Measurements from ENCODE around the gene TBC1D10B. TPM values are rescaled to one million over a fixed set of nuclear protein-coding genes. Genes with fewer than 3 reads are reported as not detected.
"Not testable (repeated sequence)": the region's sequence is repeated elsewhere in the genome, so short reads cannot be mapped to it uniquely, and the experiment has no call there.

Gene TBC1D10B
- total and polyA plus RNA-seq, 3 experiments from 2014 or later: 17.3 to 61.4 (median 59.0) TPM

DNA sequence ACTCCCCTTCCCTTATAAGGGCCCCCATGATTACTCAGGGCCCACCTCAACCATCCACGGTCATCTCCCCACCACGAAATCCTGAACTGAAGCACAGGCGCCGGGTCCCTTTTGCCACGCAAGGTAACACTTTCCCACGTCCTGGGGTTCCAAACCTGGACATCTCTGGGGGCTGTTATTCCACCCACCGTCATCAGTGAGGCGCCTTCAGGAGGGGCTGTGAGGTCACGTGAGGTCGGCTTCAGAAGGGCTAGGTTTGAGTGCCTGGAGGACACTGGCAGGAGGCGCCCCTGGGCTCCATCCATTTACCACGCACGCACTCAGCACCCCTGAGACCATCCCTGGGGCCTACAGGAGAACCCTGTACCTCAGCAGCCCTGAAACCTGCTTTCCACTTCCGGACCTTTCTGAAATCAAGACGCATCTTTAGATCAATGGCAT is 19.3 kb downstream of the TBC1D10B start:
- Mint-ChIP-seq H3K4me3 (peak overlapping the region in 1 of 7 donors; percentile 65), H3K36me3 (peaks cover 0 to 59% (median 3%) of the 10 kb centered on the region in 3 donors), H3K27me3 (no peaks in the 10 kb centered on the region), H3K27ac (peak overlapping the region in 6 of 8 donors; percentile 42 to 95 (median 66)), H3K4me1 (peaks cover 28 to 52% (median 35%) of the 10 kb centered on the region in 3 donors), H3K9me3 (no peaks in the 10 kb centered on the region)
- ChIA-PET POLR2A (no interaction called here), CTCF (no interaction called here)
- DNase-seq: no peak
- Histone ChIP-seq H3K27ac (ENCODE audit: low read depth, low read length) (no peak overlapping the region), H3K4me1 (ENCODE audit: insufficient read depth, low read length) (peaks cover 25% of the 10 kb centered on the region), H3K4me3 (ENCODE audit: low read length) (no peak overlapping the region), H3K9me3 (ENCODE audit: low read length) (no peaks in the 10 kb centered on the region), H3K27me3 (ENCODE audit: insufficient read depth, low read length, poor library complexity, severe bottlenecking) (no peaks in the 10 kb centered on the region), H3K36me3 (ENCODE audit: insufficient read depth, low read length) (peaks cover 39% of the 10 kb centered on the region)

DNA sequence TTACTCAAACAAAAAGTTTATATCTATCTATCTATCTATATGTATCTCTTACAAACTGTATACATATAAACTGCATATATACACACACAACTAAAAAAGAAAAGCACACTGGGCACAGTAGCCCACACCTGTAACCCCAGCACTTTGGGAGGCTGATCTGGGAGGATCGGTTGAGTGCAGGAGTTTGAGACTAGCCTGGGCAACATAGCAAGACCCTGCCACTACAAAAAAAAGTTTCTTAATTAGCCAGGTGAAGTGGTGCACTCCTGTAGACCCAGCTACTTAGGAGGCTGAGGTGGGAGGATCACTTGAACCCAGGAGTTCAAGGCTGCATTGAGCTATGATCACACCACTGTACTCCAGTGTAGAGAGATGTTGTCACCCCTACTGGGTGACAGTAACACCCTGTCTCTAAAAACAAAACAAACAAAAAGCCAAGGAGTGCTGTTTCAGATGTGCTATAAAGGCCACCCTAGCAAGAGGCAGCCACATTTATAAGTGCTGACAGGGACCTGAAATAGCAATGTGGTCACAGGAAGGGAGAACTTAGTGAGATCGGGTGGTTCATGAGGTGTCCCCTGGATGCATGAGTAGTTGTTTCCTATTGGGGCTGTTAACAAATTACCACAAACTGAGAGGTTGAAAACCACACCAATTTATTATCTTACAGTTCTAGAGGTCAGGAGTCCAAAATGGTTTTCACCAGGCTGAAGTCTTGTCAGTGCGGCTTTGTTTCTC is 20.0 kb downstream of the TBC1D10B start:
- Histone ChIP-seq H3K36me3 (ENCODE audit: insufficient read depth, low read length) (peaks cover 39% of the 10 kb centered on the region), H3K27ac (ENCODE audit: low read depth, low read length) (no peak overlapping the region), H3K4me1 (ENCODE audit: insufficient read depth, low read length) (peaks cover 18% of the 10 kb centered on the region), H3K9me3 (ENCODE audit: low read length) (no peaks in the 10 kb centered on the region), H3K4me3 (ENCODE audit: low read length) (no peak overlapping the region), H3K27me3 (ENCODE audit: insufficient read depth, low read length, poor library complexity, severe bottlenecking) (no peaks in the 10 kb centered on the region)
- no peaks in the 10 kb centered on the region for H3K27me3 Mint-ChIP-seq
- ChIA-PET CTCF (no interaction called here), POLR2A (no interaction called here)
- H3K36me3 Mint-ChIP-seq: peaks cover 0 to 58% (median 3%) of the 10 kb centered on the region in 3 donors
- H3K27ac Mint-ChIP-seq: peak overlapping the region; percentile 18 to 95 (median 69)
- H3K4me3 Mint-ChIP-seq: peak overlapping the region in 5 of 7 donors; percentile 9 to 70 (median 43)
- no peaks in the 10 kb centered on the region for H3K9me3 Mint-ChIP-seq
- peaks cover 24 to 45% (median 28%) of the 10 kb centered on the region in 3 donors for H3K4me1 Mint-ChIP-seq
- DNase-seq: no peak

DNA sequence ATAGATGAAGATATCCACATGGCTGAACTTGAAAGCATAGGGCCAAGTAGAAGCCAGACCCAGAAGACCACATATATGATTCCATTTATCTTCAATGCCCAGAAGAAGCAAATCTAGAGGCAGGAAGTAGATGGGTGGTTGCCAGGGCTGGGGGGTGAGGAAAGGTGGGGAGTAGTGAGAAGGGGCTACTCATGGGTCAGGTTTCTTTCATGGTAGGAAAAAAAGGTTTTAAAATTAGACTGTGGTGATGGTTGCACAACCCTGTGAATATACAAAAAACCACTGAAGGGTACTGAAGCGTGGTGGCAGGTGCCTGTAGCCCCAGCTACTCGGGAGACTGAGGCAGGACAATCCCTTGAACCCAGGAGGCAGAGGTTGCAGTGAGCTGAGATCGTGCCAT is 20.6 kb downstream of the TBC1D10B start:
- Histone ChIP-seq H3K4me3 (ENCODE audit: low read length) (no peak overlapping the region), H3K4me1 (ENCODE audit: insufficient read depth, low read length) (peaks cover 17% of the 10 kb centered on the region), H3K27me3 (ENCODE audit: insufficient read depth, low read length, poor library complexity, severe bottlenecking) (no peaks in the 10 kb centered on the region), H3K9me3 (ENCODE audit: low read length) (no peaks in the 10 kb centered on the region), H3K36me3 (ENCODE audit: insufficient read depth, low read length) (peaks cover 39% of the 10 kb centered on the region), H3K27ac (ENCODE audit: low read depth, low read length) (no peak overlapping the region)
- ChIA-PET CTCF (no interaction called here), POLR2A (no interaction called here)
- peak overlapping the region; percentile 23 to 94 (median 74) for H3K27ac Mint-ChIP-seq
- peak overlapping the region in 2 of 7 donors; percentile 13 to 65 for H3K4me3 Mint-ChIP-seq
- H3K4me1 Mint-ChIP-seq: peaks cover 20 to 39% (median 25%) of the 10 kb centered on the region in 3 donors
- H3K36me3 Mint-ChIP-seq: peaks cover 0 to 53% (median 3%) of the 10 kb centered on the region in 3 donors
- no peaks in the 10 kb centered on the region for H3K27me3 Mint-ChIP-seq
- DNase-seq: no peak
- no peaks in the 10 kb centered on the region for H3K9me3 Mint-ChIP-seq

- Histone ChIP-seq H3K36me3 (ENCODE audit: insufficient read depth, low read length) (peaks cover 38% of the 10 kb centered on the region), H3K4me1 (ENCODE audit: insufficient read depth, low read length) (peaks cover 11% of the 10 kb centered on the region), H3K27me3 (ENCODE audit: insufficient read depth, low read length, poor library complexity, severe bottlenecking) (no peaks in the 10 kb centered on the region), H3K9me3 (ENCODE audit: low read length) (no peaks in the 10 kb centered on the region), H3K4me3 (ENCODE audit: low read length) (no peak overlapping the region), H3K27ac (ENCODE audit: low read depth, low read length) (no peak overlapping the region)
- DNase-seq: no peak
- Mint-ChIP-seq H3K36me3 (peaks cover 0 to 46% (median 3%) of the 10 kb centered on the region in 3 donors), H3K9me3 (no peaks in the 10 kb centered on the region), H3K4me3 (no peak overlapping the region), H3K27ac (peak overlapping the region in 2 of 8 donors; percentile 13 to 61), H3K4me1 (peaks cover 14 to 32% (median 18%) of the 10 kb centered on the region in 3 donors), H3K27me3 (no peaks in the 10 kb centered on the region)
- ChIA-PET CTCF (no interaction called here), POLR2A (no interaction called here)
Observed at GRCh38 chr16:30348929-30349328, 21.4 kb downstream of the TBC1D10B start.

DNA sequence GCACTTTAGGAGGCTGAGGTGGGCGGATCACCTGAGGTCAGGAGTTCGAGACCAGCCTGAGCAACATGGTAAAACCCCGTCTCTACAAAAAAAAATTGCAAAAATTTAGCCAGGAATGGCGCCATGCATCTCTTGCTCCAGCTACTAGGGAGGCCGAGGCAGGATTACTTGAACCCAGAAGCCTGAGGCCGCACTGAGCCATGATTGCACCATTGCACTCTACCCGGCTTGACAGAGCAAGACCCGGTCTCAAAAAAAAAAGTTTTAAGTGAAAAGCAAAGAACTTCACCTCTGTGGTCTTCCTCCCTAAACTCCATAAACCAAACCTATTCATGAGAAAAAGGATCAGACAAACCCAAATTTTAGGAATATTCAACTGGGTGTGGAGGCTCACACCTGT is 22.2 kb downstream of the TBC1D10B start:
- Mint-ChIP-seq H3K27ac (peak overlapping the region in 2 of 8 donors; percentile 23 to 78), H3K27me3 (no peaks in the 10 kb centered on the region), H3K4me3 (no peak overlapping the region), H3K9me3 (no peaks in the 10 kb centered on the region), H3K4me1 (peaks cover 12 to 23% (median 16%) of the 10 kb centered on the region in 3 donors), H3K36me3 (peaks cover 0 to 38% (median 3%) of the 10 kb centered on the region in 3 donors)
- CTCF ChIA-PET: no interaction called here
- H3K36me3 ChIP-seq (ENCODE audit: insufficient read depth, low read length): peaks cover 30% of the 10 kb centered on the region
- peaks cover 3% of the 10 kb centered on the region for H3K4me1 ChIP-seq (ENCODE audit: insufficient read depth, low read length)
- no peaks in the 10 kb centered on the region for H3K27me3 ChIP-seq (ENCODE audit: insufficient read depth, low read length, poor library complexity, severe bottlenecking)
- no peak overlapping the region for H3K27ac ChIP-seq (ENCODE audit: low read depth, low read length)
- H3K4me3 ChIP-seq (ENCODE audit: low read length): no peak overlapping the region
- POLR2A ChIA-PET: interaction anchor here (0.7 kb wide), 1 partner anchor 34 kb away, joined by 3 read pairs; the partner anchor contains the start of gene SEPTIN1
- no peak for DNase-seq
- H3K9me3 ChIP-seq (ENCODE audit: low read length): no peaks in the 10 kb centered on the region

DNA sequence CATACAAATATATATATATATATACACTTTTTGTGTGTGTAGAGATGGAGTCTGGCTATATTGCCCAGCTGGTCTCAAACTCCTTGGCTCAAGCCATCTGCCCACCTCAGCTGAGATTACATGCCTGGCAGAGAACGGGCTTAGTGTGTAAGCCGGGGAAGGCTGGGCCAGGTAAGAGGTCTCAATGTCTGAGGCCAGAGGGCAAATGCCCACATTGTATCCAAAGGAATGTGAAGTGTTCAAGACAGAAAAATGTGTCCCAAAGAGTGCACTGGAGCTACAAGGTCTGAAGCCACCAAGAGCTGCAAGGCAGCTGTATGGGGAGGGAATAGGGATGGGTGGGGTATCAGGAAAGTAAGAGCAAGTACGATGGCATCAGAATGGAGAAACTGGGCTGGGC is 24.0 kb downstream of the TBC1D10B start:
- Mint-ChIP-seq H3K36me3 (peaks cover 0 to 20% (median 3%) of the 10 kb centered on the region in 3 donors), H3K4me1 (peaks cover 9 to 16% (median 15%) of the 10 kb centered on the region in 3 donors), H3K9me3 (no peaks in the 10 kb centered on the region), H3K27ac (peak overlapping the region in 1 of 8 donors; percentile 7), H3K4me3 (no peak overlapping the region), H3K27me3 (no peaks in the 10 kb centered on the region)
- Histone ChIP-seq H3K4me1 (ENCODE audit: insufficient read depth, low read length) (peaks cover 3% of the 10 kb centered on the region), H3K27ac (ENCODE audit: low read depth, low read length) (no peak overlapping the region), H3K27me3 (ENCODE audit: insufficient read depth, low read length, poor library complexity, severe bottlenecking) (no peaks in the 10 kb centered on the region), H3K36me3 (ENCODE audit: insufficient read depth, low read length) (peaks cover 12% of the 10 kb centered on the region), H3K9me3 (ENCODE audit: low read length) (no peaks in the 10 kb centered on the region), H3K4me3 (ENCODE audit: low read length) (no peak overlapping the region)
- no peak for DNase-seq
- ChIA-PET CTCF (interaction anchor here (1.6 kb wide), 1 partner anchor 63 kb away, joined by 4 read pairs; no protein-coding TSS in a partner anchor), POLR2A (no interaction called here)

DNA sequence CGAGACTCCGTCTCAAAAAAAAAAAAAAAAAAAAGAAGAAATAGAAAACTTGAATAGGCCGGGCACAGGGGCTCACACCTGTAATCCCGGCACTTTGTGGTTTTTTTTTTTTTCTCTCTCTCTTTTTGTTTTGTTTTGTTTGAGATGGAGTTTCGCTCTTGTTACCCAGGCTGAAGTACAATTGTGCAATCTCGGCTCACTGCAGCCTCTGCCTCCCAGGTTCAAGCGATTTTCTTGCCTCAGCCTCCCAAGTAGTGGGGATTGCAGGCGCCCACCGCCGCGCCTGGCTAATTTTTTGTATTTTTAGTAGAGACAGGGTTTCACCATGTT is 26.8 kb downstream of the TBC1D10B start:
- not testable (repeated sequence) for H3K4me3 ChIP-seq (ENCODE audit: low read length); H3K27me3 ChIP-seq (ENCODE audit: insufficient read depth, low read length, poor library complexity, severe bottlenecking); H3K27me3 Mint-ChIP-seq; H3K9me3 Mint-ChIP-seq; H3K27ac Mint-ChIP-seq; H3K4me1 ChIP-seq (ENCODE audit: insufficient read depth, low read length); H3K4me3 Mint-ChIP-seq; H3K36me3 ChIP-seq (ENCODE audit: insufficient read depth, low read length); H3K36me3 Mint-ChIP-seq; DNase-seq; H3K4me1 Mint-ChIP-seq; H3K27ac ChIP-seq (ENCODE audit: low read depth, low read length); H3K9me3 ChIP-seq (ENCODE audit: low read length)
- POLR2A ChIA-PET: interaction anchor here (1.2 kb wide), 1 partner anchor 9 kb away, joined by 10 read pairs; no protein-coding TSS in a partner anchor
- CTCF ChIA-PET: interaction anchor here (1.2 kb wide), 1 partner anchor 27 kb away, joined by 3 read pairs; the partner anchor contains the start of gene TBC1D10B

DNA sequence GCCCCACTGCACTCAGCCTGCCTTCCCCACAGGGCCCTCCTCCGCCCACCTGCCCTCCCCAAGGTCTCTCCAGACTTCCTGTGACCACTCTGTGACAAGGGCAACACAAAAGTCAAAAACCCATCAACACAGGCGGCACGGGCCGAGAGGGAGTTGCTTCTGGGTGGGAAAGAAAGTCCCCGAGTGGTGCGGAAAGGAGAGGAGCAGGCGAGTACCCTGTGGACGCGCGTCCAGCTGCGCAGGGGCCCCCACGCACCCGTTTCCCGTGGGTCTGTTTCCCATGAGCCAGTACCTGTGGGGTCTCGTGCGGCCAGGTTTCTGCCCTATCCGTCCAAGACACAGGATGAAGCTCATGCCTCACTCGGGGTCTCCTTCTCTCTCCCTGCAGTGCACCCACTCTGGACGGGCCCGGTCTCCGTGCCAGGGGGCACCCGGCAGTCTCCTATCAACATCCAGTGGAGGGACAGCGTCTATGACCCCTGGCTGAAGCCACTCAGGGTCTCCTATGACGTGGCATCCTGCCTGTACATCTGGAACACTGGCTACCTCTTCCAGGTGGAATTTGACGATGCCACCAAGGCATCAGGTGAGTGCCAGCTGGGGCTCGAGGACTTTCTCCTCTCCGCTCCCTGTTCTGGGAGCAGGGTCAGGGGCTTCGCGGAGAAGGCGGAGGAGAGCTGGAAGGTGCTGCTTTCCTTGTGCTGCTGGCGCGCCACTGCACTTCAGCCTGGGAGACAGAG is 27.4 kb downstream of the TBC1D10B start:
- Histone ChIP-seq H3K9me3 (ENCODE audit: low read length) (no peaks in the 10 kb centered on the region), H3K27me3 (ENCODE audit: insufficient read depth, low read length, poor library complexity, severe bottlenecking) (no peaks in the 10 kb centered on the region), H3K4me3 (ENCODE audit: low read length) (no peak overlapping the region), H3K36me3 (ENCODE audit: insufficient read depth, low read length) (no peaks in the 10 kb centered on the region), H3K27ac (ENCODE audit: low read depth, low read length) (no peak overlapping the region), H3K4me1 (ENCODE audit: insufficient read depth, low read length) (no peaks in the 10 kb centered on the region)
- no peaks in the 10 kb centered on the region for H3K36me3 Mint-ChIP-seq
- no peaks in the 10 kb centered on the region for H3K27me3 Mint-ChIP-seq
- CTCF ChIA-PET: no interaction called here
- POLR2A ChIA-PET: interaction anchor here (1.2 kb wide), 1 partner anchor 8 kb away, joined by 10 read pairs; no protein-coding TSS in a partner anchor
- no peaks in the 10 kb centered on the region for H3K9me3 Mint-ChIP-seq
- peaks cover 0 to 4% (median 0%) of the 10 kb centered on the region in 3 donors for H3K4me1 Mint-ChIP-seq
- no peak overlapping the region for H3K4me3 Mint-ChIP-seq
- peak overlapping the region in 1 of 8 donors; percentile 42 for H3K27ac Mint-ChIP-seq
- no peak for DNase-seq
